NK-92 (cell line): ENCODE data around the gene ZBTB34.
"Not testable (repeated sequence)": the region's sequence is repeated elsewhere in the genome, so short reads cannot be mapped to it uniquely, and the experiment has no call there.

ENCODE experiments used
- DNase-seq: peaks from one replicate; lab custom pipeline; 2025; ENCODE audit not compliant: unreplicated experiment; lab: John Stamatoyannopoulos, UW

Gene ZBTB34, protein sequence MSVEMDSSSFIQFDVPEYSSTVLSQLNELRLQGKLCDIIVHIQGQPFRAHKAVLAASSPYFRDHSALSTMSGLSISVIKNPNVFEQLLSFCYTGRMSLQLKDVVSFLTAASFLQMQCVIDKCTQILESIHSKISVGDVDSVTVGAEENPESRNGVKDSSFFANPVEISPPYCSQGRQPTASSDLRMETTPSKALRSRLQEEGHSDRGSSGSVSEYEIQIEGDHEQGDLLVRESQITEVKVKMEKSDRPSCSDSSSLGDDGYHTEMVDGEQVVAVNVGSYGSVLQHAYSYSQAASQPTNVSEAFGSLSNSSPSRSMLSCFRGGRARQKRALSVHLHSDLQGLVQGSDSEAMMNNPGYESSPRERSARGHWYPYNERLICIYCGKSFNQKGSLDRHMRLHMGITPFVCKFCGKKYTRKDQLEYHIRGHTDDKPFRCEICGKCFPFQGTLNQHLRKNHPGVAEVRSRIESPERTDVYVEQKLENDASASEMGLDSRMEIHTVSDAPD

DNA sequence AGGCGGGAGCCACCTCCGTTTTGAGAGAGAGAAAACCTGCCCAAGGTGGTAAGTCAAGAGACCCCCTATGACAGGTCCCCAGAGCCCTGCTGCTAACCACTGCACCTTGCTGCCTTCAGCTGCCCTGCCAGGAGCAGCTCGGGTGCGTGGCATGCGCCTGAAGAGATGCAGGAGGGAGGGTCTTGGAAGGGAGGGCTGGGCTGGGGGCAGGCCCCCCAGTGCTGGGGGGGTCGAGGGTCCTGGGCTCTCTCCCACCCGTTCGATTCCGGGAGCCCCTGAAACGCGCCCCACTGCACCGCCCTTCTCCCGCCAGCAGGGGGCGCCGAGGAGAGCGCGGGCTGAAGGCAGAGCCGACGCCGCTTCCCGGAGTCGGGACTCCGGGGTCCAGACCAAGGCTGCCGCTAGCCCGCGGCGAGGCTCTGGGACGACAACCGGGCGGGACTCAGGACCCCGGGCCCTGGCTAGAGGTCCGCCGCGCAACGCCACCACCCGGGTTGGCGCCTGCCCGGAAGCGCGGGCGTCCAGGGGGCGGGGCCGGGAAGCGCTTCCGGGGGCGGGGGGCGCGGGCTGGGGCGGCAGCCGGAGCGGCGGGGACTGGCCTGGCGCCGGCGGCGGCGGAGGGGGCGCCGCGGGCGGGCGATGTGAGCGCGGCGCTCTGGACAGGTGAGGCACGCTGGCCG, at the start of gene ZBTB34:
TSS of gene ZBTB34 (plus strand) at position 563 of the 680 bp plus-strand sequence. CDS start 18,761 bp downstream, outside the sequence.
- DNase-seq = no peak

GRCh38 chr9:126813072-126813471, 47.4 kb upstream of the ZBTB34 start:
- DNase-seq = no peak

DNA sequence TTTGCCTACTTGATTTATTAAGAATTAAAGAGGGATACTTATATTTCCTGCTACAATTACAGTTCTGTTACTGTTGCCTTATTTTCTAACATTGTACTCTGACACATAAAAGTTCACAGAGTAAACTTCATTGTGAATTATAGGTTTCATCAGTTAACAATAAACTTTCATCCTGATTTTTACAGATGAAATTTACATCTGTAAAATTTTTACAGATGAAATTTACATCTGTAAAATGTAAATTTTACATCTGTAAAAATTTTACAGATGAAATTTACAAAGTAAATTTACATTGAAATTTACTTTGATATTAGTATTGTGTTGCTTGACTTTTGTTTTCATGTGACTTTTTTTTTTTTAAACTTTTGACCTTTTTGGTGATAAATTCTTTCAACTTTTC, 46.3 kb upstream of the ZBTB34 start:
- DNase-seq = no peak

DNA sequence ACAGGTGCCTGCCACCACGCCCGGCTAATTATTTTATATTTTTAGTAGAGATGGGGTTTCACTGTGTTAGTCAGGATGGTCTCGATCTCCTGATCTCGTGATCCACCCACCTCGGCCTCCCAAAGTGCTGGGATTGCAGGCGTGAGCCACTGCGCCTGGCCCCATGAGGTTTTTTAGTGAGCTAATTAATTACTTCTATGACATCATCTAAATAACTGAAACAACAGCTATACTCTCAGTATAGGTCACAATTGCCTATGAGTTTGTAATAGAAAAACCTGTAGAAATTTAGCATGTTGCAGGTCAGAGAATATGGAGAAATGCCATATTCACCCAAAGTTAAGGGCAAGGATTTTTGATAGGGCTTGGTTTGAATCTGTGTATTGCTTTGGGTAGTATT, 42.8 kb upstream of the ZBTB34 start:
- DNase-seq = not testable (repeated sequence)

- DNase-seq = no peak
Measured at GRCh38 chr9:126818482-126818881, 42.0 kb upstream of the ZBTB34 start.

GRCh38 chr9:126819482-126819881, 41.0 kb upstream of the ZBTB34 start:
- DNase-seq = no peak

- DNase-seq = no peak
Measured at GRCh38 chr9:126822278-126822677, 38.2 kb upstream of the ZBTB34 start.

DNA sequence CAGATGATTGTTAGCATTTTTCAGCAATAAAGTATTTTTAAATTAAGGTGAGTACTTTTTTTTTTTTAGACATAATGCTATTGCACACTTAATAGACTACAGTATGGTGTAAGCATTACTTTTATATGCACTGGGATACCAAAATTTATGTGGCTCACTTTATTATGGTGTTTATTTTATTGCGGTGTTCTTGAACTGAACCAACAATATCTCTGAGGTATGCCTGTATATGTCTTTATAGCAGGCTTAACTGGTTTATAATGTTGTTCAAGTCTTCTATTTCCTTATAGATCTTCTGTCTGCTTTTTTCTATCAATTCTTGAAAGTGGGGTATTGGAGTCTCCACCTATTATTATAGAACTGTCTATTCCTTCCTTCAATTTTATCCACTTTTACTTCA, 37.6 kb upstream of the ZBTB34 start:
- no peak for DNase-seq

- not testable (repeated sequence) for DNase-seq
Measured at GRCh38 chr9:126824052-126824451, 36.4 kb upstream of the ZBTB34 start.

- no peak for DNase-seq
Measured at GRCh38 chr9:126827227-126827626, 33.2 kb upstream of the ZBTB34 start.

DNA sequence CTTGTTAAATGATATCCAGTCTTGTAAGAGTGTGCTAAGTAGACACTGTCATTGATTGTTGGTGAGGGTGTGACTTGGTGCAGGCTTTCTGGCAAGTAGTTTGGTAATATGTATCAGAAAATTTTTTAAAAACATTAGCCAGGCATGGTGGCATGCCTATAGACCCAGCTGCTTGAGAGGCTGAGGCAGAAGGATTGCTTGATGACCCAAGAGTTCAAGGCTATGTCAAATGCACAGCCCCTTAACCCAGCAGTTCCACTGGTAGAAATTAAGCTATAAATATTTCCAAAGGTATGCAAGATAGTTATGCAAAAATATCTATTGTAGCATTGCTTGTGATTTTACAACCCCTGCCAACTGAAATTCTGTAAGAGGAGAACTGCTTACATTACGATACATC, 31.4 kb upstream of the ZBTB34 start:
- DNase-seq = no peak

GRCh38 chr9:126830827-126831226, 29.6 kb upstream of the ZBTB34 start:
- DNase-seq = no peak

GRCh38 chr9:126832440-126832839, 28.0 kb upstream of the ZBTB34 start:
- no peak for DNase-seq

- no peak for DNase-seq
Measured at GRCh38 chr9:126833020-126833419, 27.4 kb upstream of the ZBTB34 start.

- DNase-seq = no peak
Measured at GRCh38 chr9:126833710-126834345, 26.6 kb upstream of the ZBTB34 start.

DNA sequence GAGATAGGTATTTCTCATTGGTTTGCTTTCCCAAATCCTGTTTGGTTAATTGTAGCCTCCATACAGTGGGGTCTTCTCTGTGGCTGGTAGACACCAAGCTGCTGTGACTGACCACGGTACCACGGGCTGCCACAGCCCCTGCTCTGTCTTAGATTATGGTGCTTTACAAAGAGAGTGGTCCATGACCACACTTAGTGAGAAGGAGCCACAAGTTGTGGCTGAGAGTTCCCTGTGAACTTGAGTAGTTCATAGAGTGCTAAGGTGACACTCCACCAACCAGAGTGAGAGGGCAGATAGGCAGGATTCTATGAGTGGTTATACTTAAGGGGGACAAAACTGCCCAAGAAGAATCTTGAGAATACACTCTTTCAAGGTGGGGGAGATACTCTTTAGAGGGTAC, 25.8 kb upstream of the ZBTB34 start:
- DNase-seq = no peak

DNA sequence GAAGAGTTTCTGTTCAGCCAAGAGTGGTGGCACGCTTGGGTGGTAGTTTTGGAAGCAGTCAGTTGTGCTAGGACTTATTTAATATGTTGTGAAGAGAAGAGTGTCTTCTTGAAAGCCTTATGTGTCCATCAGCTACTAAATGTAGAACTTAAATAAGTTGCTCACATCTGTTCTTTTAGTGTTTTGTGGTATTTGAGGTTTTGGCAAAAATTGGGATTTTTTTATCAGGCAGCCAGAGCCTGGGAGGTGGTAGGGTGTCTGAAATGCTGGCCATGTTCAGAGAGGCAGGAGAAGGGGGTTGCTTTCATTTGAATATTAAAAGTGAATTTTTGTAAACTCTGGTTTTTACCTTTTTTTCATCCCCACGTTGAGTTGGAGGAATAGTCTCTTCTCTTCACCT, 24.2 kb upstream of the ZBTB34 start:
- DNase-seq = no peak

GRCh38 chr9:126838055-126838811, 22.2 kb upstream of the ZBTB34 start:
- DNase-seq = no peak

GRCh38 chr9:126838895-126839294, 21.5 kb upstream of the ZBTB34 start:
- no peak for DNase-seq

DNA sequence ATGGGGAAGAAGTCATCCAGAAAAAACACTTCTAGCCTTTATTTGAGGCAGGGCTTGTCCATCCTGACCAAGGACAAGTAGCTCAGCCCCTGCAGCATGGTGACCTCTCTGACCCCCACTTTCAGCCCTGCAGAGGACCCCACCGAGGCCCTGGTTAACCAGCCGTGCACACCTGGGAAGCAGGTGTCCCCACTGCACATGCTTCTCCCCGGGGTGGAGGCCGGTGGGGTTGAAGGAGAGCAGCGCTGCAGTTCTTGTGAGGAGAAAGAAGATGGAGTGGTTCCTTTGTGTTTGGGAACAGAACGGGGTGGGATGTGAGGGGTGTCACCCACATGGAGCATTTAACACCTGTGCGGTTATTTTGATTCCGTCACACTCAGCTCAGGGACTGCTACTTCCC, 21.1 kb upstream of the ZBTB34 start:
- DNase-seq = no peak

DNA sequence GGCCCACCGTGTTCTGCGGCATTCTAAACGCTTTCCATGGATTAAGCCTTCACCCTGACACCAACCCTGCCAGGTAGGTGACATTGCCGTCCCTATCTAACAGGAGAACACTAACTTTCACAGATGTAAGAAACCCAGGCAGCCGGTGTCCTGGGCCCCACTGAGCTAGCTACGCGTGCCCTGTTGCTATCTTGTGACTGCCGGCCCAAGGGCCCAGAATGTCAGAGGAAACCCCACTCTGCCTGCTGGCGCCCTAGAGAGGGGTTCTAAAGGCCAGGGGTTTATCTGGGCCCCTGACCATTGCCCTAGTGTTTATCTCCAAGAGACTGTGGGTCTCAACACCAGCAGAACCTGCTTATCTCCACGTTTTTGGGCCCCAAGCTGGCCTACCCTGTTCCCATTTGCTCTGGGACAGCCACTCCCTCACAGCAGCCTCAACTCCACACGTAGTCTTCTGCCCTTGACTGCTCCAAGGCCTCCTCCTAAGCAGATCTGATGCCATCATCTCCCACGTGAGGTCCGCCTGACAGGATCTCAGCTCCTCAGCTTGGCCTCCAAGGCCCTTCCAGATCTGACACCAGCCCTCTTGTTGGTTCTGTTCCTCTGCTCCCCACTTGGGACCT, 18.1 kb upstream of the ZBTB34 start:
- no peak for DNase-seq
